ENCODE data around the gene FRMD3. TPM values are rescaled to one million over a fixed set of nuclear protein-coding genes. Genes with fewer than 3 reads are reported as not detected.

FRMD3 gene
- total RNA-seq, 1 experiment from 2014 or later: 3.9 TPM

- Histone ChIP-seq H3K36me3 (ENCODE audit: low read depth, low read length) (no peaks in the 10 kb centered on the region), H3K79me2 (ENCODE audit: low read length) (no peaks in the 10 kb centered on the region), H3K9me2 (replicated peaks; ENCODE audit: low read length) (no peaks in the 10 kb centered on the region), H3F3A (ENCODE audit: low read length, unreplicated experiment) (no peaks in the 10 kb centered on the region), H2AFZ (ENCODE audit: low read length) (no peak overlapping the region), H3K27ac (ENCODE audit: low read length) (no peak overlapping the region), H3K4me3 (ENCODE audit: low read length) (no peak overlapping the region), H3K9ac (ENCODE audit: low read length) (no peak overlapping the region), H3K4me2 (ENCODE audit: low read length) (no peak overlapping the region), H3K4me1 (ENCODE audit: insufficient read depth, low read length) (no peaks in the 10 kb centered on the region), H3K27me3 (ENCODE audit: low read length) (no peaks in the 10 kb centered on the region), H3K9me3 (ENCODE audit: low read length) (no peaks in the 10 kb centered on the region), H4K20me1 (ENCODE audit: low read length) (no peaks in the 10 kb centered on the region)
- CTCF ChIA-PET: no interaction called here
- POLR2A ChIA-PET (ENCODE audit: unreplicated experiment): no interaction called here
- ATAC-seq (peak; percentile 49), DNase-seq (peak; percentile 64)
- no TSS peak for BruUV-seq (replicated peaks)
- intact Hi-C loops (cut with micrococcal nuclease): no loop called here
- no peak for TF ChIP-seq EZH2phosphoT487 (IDR thresholded peaks at IDR 0.05; ENCODE audit: borderline replicate concordance, low read length)
- TF ChIP-seq, protein P1, sequence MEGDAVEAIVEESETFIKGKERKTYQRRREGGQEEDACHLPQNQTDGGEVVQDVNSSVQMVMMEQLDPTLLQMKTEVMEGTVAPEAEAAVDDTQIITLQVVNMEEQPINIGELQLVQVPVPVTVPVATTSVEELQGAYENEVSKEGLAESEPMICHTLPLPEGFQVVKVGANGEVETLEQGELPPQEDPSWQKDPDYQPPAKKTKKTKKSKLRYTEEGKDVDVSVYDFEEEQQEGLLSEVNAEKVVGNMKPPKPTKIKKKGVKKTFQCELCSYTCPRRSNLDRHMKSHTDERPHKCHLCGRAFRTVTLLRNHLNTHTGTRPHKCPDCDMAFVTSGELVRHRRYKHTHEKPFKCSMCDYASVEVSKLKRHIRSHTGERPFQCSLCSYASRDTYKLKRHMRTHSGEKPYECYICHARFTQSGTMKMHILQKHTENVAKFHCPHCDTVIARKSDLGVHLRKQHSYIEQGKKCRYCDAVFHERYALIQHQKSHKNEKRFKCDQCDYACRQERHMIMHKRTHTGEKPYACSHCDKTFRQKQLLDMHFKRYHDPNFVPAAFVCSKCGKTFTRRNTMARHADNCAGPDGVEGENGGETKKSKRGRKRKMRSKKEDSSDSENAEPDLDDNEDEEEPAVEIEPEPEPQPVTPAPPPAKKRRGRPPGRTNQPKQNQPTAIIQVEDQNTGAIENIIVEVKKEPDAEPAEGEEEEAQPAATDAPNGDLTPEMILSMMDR (conservative IDR thresholded peaks at IDR 0.05; ENCODE audit: low read depth, low read length): peak; percentile 76
These were observed 45.2 kb upstream of the FRMD3 start for GRCh38 chr9:83583151-83584014.

- Histone ChIP-seq H3K36me3 (ENCODE audit: low read depth, low read length) (no peaks in the 10 kb centered on the region), H3K9me2 (replicated peaks; ENCODE audit: low read length) (no peaks in the 10 kb centered on the region), H2AFZ (ENCODE audit: low read length) (no peak overlapping the region), H3K9me3 (ENCODE audit: low read length) (no peaks in the 10 kb centered on the region), H3K4me2 (ENCODE audit: low read length) (no peak overlapping the region), H3K4me1 (ENCODE audit: insufficient read depth, low read length) (no peaks in the 10 kb centered on the region), H3K9ac (ENCODE audit: low read length) (no peak overlapping the region), H3K79me2 (ENCODE audit: low read length) (no peaks in the 10 kb centered on the region), H3K27me3 (ENCODE audit: low read length) (no peaks in the 10 kb centered on the region), H4K20me1 (ENCODE audit: low read length) (no peaks in the 10 kb centered on the region), H3K27ac (ENCODE audit: low read length) (no peak overlapping the region), H3K4me3 (ENCODE audit: low read length) (no peak overlapping the region), H3F3A (ENCODE audit: low read length, unreplicated experiment) (no peaks in the 10 kb centered on the region)
- BruUV-seq (replicated peaks): no TSS peak
- ChIA-PET POLR2A (ENCODE audit: unreplicated experiment) (no interaction called here), CTCF (no interaction called here)
- intact Hi-C loops (cut with micrococcal nuclease): no loop called here
- ATAC-seq (no peak), DNase-seq (peak; percentile 26)
- TF ChIP-seq EZH2phosphoT487 (IDR thresholded peaks at IDR 0.05; ENCODE audit: borderline replicate concordance, low read length): no peak
- no peak for TF ChIP-seq EZH2 (IDR thresholded peaks at IDR 0.05; ENCODE audit: low read length, unreplicated experiment)
- TF ChIP-seq, protein P1 (conservative IDR thresholded peaks at IDR 0.05; ENCODE audit: low read depth, low read length): no peak
These were observed 43.8 kb upstream of the FRMD3 start for GRCh38 chr9:83582029-83582428.

DNA sequence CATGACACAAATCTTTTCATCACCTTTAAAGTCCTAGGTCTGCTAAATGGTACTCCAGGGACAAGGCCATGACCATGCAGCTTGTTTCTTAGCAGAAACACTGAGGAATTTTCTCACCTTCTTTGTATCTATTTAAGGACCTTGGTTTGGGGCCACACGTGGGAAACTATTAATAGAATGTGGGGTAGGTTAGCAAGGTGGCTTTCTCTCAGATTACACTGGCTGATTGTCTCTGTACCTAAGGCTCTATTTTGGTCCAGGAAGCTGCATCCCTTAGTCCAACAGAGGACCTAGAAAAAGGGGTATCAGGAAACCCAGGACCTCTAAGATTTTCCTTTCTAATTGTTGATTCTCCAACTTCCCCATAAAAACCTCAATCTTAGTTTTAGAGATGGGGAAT lies 36.3 kb upstream of the FRMD3 start:
- Histone ChIP-seq H3K4me1 (ENCODE audit: insufficient read depth, low read length) (no peaks in the 10 kb centered on the region), H3F3A (ENCODE audit: low read length, unreplicated experiment) (no peaks in the 10 kb centered on the region), H3K9ac (ENCODE audit: low read length) (no peak overlapping the region), H3K36me3 (ENCODE audit: low read depth, low read length) (no peaks in the 10 kb centered on the region), H3K9me3 (ENCODE audit: low read length) (no peaks in the 10 kb centered on the region), H3K4me2 (ENCODE audit: low read length) (no peak overlapping the region), H3K79me2 (ENCODE audit: low read length) (no peaks in the 10 kb centered on the region), H2AFZ (ENCODE audit: low read length) (no peak overlapping the region), H3K27ac (ENCODE audit: low read length) (no peak overlapping the region), H3K9me2 (replicated peaks; ENCODE audit: low read length) (no peaks in the 10 kb centered on the region), H4K20me1 (ENCODE audit: low read length) (no peaks in the 10 kb centered on the region), H3K27me3 (ENCODE audit: low read length) (peaks cover 10% of the 10 kb centered on the region; the same call in 1 of the 2 replicates), H3K4me3 (ENCODE audit: low read length) (no peak overlapping the region)
- ChIA-PET CTCF (no interaction called here), POLR2A (ENCODE audit: unreplicated experiment) (no interaction called here)
- ATAC-seq (no peak), DNase-seq (no peak)
- no peak for TF ChIP-seq EZH2phosphoT487 (IDR thresholded peaks at IDR 0.05; ENCODE audit: borderline replicate concordance, low read length)
- intact Hi-C loops (cut with micrococcal nuclease): no loop called here
- no TSS peak for BruUV-seq (replicated peaks)
